Stimulated activated CD8-positive, alpha-beta memory T cell treated with anti-CD3 and anti-CD28 coated beads, Interleukin-15, amount 100 ng/mL, for 48 hours (primary cell): ENCODE measurements around the gene NUP107.
A peak's percentile ranks its signal among the peaks of the same experiment; 100 is the strongest.
"Not testable (repeated sequence)": the region's sequence is repeated elsewhere in the genome, so short reads cannot be mapped to it uniquely, and the experiment has no call there.

Experiments
- DNase-seq, 2 donors: peaks; one replicate each; pipeline ENCODE4 v3.0.0-alpha.2; 2020; ENCODE audit warnings: low read depth in 2 of 2

The NUP107 gene

GRCh38 chr12:68686595-68687521 is at the start of gene NUP107:
Gene NUP107, plus strand, starts transcription at chr12:68686978. Its CDS starts 88 bp downstream, at chr12:68687066.
- DNase-seq: peak; percentile 95

GRCh38 chr12:68637439-68637838 is 49.3 kb upstream of the NUP107 start:
- DNase-seq: not testable (repeated sequence)

GRCh38 chr12:68638171-68638570 is 48.6 kb upstream of the NUP107 start:
- DNase-seq: no peak

GRCh38 chr12:68638721-68639395 is 47.9 kb upstream of the NUP107 start:
- DNase-seq: no peak

GRCh38 chr12:68639396-68639767 is 47.4 kb upstream of the NUP107 start:
- DNase-seq: no peak

- peak; percentile 24 to 44 for DNase-seq
Measured at GRCh38 chr12:68641138-68641537, 45.6 kb upstream of the NUP107 start.

GRCh38 chr12:68646484-68646883 is 40.3 kb upstream of the NUP107 start:
- no peak for DNase-seq

GRCh38 chr12:68647507-68647906 is 39.3 kb upstream of the NUP107 start:
- DNase-seq: no peak

- no peak for DNase-seq
Measured at GRCh38 chr12:68648179-68648578, 38.6 kb upstream of the NUP107 start.

GRCh38 chr12:68665016-68665569 is 21.7 kb upstream of the NUP107 start:
- DNase-seq: no peak

GRCh38 chr12:68667291-68667690 is 19.5 kb upstream of the NUP107 start:
- DNase-seq: no peak

GRCh38 chr12:68667896-68668295 is 18.9 kb upstream of the NUP107 start:
- no peak for DNase-seq

GRCh38 chr12:68671179-68671578 is 15.6 kb upstream of the NUP107 start:
- DNase-seq: no peak

- no peak for DNase-seq
Measured at GRCh38 chr12:68673788-68674187, 13.0 kb upstream of the NUP107 start.

GRCh38 chr12:68674376-68674775 is 12.4 kb upstream of the NUP107 start:
- DNase-seq: no peak

- DNase-seq: peak; percentile 40 to 50
Measured at GRCh38 chr12:68675101-68675842, 11.5 kb upstream of the NUP107 start.

- DNase-seq: not testable (repeated sequence)
Measured at GRCh38 chr12:68676854-68677253, 9.9 kb upstream of the NUP107 start.

- DNase-seq: no peak
Measured at GRCh38 chr12:68686262-68686594, 550 bp upstream of the NUP107 start.

- DNase-seq: no peak
Measured at GRCh38 chr12:68695454-68695853, 8.7 kb downstream of the NUP107 start.

GRCh38 chr12:68699486-68699885 is 12.7 kb downstream of the NUP107 start:
- DNase-seq: no peak

GRCh38 chr12:68727776-68728175 is 41.0 kb downstream of the NUP107 start:
- no peak for DNase-seq

- DNase-seq: no peak
Measured at GRCh38 chr12:68733661-68734071, 46.9 kb downstream of the NUP107 start.
